Spleen (tissue), 7 donors: ENCODE measurements around the gene PCNX2.

Experiments used
- CTCF ChIP-seq, 11 experiments: fragments of 200-600 bp in 7 of 11; fragments of 450-650 bp in 4 of 11; sonication (generic) in 4 of 11; IDR thresholded peaks in 8 of 11; conservative IDR thresholded peaks in 3 of 11; 1 replicate in 7 of 11; 2 replicates in 4 of 11; pipeline versions ENCODE4 v1.4.0 to v1.8.0; 2016 to 2021; ENCODE audit warnings: antibody characterized with exemption in 11 of 11, inconsistent platforms in 4 of 11, mild to moderate bottlenecking in 1 of 11
- POLR2A ChIP-seq, 3 donors: fragments of 450-650 bp; IDR thresholded peaks; one replicate each; pipeline ENCODE4 v1.5.1; 2017; ENCODE audit warnings: antibody characterized with exemption in 3 of 3, mild to moderate bottlenecking in 1 of 3
- POLR2AphosphoS5 ChIP-seq, 3 donors: sonication (generic); formaldehyde crosslinking; IDR thresholded peaks; one replicate each; pipeline ENCODE4 v1.5.1; 2017; ENCODE audit warnings: antibody characterized with exemption in 3 of 3
- donor health status: DM: no; HTN: no; CAD: no; lungs with moderate emphysema.
- donor health status: DM: no; HTN: no; CAD: no.
- donor health status: DM: no; HTN: no; CAD: no.

- TF ChIP-seq CTCF (IDR thresholded peaks at IDR 0.05 in 8 of 11, conservative IDR thresholded peaks at IDR 0.05 in 3 of 11) (no peak), POLR2AphosphoS5 (IDR thresholded peaks at IDR 0.05) (no peak), POLR2A (IDR thresholded peaks at IDR 0.05) (no peak)
These were observed 77.7 kb downstream of the PCNX2 start for GRCh38 chr1:233217832-233218231.
